Osteocyte (in vitro differentiated cells): ENCODE results near the gene TMEM217. TPM values are rescaled to one million over a fixed set of nuclear protein-coding genes. Genes with fewer than 3 reads are reported as not detected.

Experiments used
- DNase-seq: peaks from one replicate; pipeline ENCODE4 v3.0.0; 2021; ENCODE audit warnings: mixed read lengths; ENCODE audit not compliant: unreplicated experiment; ENCODE audit errors: extremely low spot score
- H3K27ac Mint-ChIP-seq: one replicate; pipeline ENCODE4 v1.8.0; 2021; ENCODE audit warnings: mild to moderate bottlenecking, mixed read lengths; ENCODE audit not compliant: unreplicated experiment
- H3K27me3 Mint-ChIP-seq: one replicate; pipeline ENCODE4 v1.8.0; 2021; ENCODE audit warnings: mixed read lengths; ENCODE audit not compliant: unreplicated experiment
- H3K36me3 Mint-ChIP-seq: one replicate; pipeline ENCODE4 v1.8.0; 2021; ENCODE audit warnings: mixed read lengths; ENCODE audit not compliant: unreplicated experiment
- H3K4me1 Mint-ChIP-seq: one replicate; pipeline ENCODE4 v1.8.0; 2021; ENCODE audit warnings: mixed read lengths; ENCODE audit not compliant: unreplicated experiment
- H3K4me3 Mint-ChIP-seq: one replicate; pipeline ENCODE4 v1.8.0; 2021; ENCODE audit warnings: mild to moderate bottlenecking, moderate library complexity, mixed read lengths; ENCODE audit not compliant: unreplicated experiment
- H3K9me3 Mint-ChIP-seq: one replicate; pipeline ENCODE4 v1.8.0; 2021; ENCODE audit warnings: mixed read lengths; ENCODE audit not compliant: unreplicated experiment
- total RNA-seq: library from RNA; stranded (reverse); gene quantifications from 2 replicates; pipeline ENCODE4 v1.2.1, GENCODE V29; 2021
- TF ChIP-seq, protein P1 (sequence below): fragments of 200-600 bp; sonication (generic); IDR thresholded peaks from 2 replicates; pipeline ENCODE4 v1.5.0; 2021; ENCODE audit warnings: antibody characterized with exemption, mild to moderate bottlenecking, moderate library complexity

TMEM217 gene
- total RNA-seq, 1 donor from 2014 or later, result 3.5 TPM

DNA sequence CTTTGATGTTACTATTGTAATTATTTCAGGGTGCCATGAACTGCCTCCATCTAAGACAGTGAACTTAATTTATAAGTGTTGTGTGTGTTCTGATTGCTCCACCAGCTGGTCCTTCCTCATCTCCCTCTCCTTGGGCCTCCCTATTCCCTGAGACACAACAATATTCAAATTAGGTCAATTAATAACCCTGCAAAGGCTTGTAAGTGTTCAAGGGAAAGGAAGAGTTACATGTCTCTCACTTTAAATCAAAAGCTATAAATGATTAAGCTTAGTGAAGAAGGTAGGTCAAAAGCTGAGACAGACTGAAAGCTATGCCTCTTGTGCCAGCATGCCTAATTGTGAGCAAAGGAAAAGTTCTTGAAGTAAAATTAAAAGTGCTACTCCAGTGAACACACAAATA, 35.5 kb upstream of the TMEM217 start:
- Mint-ChIP-seq H3K27me3 (no peaks in the 10 kb centered on the region), H3K4me3 (no peak overlapping the region), H3K27ac (no peak overlapping the region), H3K9me3 (peaks cover 3% of the 10 kb centered on the region), H3K4me1 (no peaks in the 10 kb centered on the region), H3K36me3 (peaks cover 43% of the 10 kb centered on the region)
- no peak for DNase-seq
- TF ChIP-seq, protein P1, sequence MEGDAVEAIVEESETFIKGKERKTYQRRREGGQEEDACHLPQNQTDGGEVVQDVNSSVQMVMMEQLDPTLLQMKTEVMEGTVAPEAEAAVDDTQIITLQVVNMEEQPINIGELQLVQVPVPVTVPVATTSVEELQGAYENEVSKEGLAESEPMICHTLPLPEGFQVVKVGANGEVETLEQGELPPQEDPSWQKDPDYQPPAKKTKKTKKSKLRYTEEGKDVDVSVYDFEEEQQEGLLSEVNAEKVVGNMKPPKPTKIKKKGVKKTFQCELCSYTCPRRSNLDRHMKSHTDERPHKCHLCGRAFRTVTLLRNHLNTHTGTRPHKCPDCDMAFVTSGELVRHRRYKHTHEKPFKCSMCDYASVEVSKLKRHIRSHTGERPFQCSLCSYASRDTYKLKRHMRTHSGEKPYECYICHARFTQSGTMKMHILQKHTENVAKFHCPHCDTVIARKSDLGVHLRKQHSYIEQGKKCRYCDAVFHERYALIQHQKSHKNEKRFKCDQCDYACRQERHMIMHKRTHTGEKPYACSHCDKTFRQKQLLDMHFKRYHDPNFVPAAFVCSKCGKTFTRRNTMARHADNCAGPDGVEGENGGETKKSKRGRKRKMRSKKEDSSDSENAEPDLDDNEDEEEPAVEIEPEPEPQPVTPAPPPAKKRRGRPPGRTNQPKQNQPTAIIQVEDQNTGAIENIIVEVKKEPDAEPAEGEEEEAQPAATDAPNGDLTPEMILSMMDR, result no peak

DNA sequence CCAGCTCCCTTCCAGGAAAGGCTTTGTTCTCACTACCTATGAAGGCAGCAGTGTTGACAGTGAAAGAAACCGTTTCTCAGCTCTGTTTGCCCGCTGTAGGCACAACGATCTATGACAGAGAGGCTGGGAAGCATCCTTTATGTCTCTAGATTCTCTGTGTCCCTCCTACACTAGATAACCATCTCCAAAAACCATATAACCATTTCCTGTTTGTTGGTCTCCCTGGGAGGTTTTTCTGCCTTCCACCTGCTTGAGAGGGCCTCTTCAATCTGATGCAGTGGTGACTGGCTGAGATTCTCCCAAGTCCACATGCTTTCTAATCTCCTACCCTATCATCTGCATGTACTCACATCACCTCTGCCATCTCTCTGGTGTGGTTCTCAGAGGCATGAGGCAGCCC, 32.0 kb upstream of the TMEM217 start:
- no peak for DNase-seq
- H3K36me3 Mint-ChIP-seq, result peaks cover 43% of the 10 kb centered on the region
- H3K4me3 Mint-ChIP-seq, result no peak overlapping the region
- no peaks in the 10 kb centered on the region for H3K9me3 Mint-ChIP-seq
- no peak overlapping the region for H3K27ac Mint-ChIP-seq
- H3K4me1 Mint-ChIP-seq, result no peaks in the 10 kb centered on the region
- H3K27me3 Mint-ChIP-seq, result no peaks in the 10 kb centered on the region
- TF ChIP-seq, protein P1, result no peak

DNA sequence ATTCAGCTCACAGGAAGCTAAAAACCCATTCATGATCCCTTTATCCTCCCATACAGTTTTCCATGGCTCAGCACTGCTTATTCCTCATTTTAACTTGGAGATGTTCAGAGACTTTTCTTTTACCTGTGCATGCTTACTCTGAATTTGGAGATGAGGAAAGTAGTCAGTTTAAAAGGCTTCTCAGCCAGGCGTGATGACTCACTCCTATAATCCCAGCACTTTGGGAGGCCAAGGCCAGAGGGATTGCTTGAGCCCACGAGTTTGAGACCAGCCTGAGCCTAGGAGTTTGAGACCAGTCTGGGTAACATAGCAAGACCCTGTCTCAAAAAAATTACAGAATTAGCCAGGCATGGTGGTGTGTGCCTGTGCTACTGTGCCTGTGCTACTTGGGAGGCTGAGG, 30.3 kb upstream of the TMEM217 start:
- Mint-ChIP-seq H3K27ac (no peak overlapping the region), H3K4me3 (no peak overlapping the region), H3K27me3 (no peaks in the 10 kb centered on the region), H3K36me3 (peaks cover 44% of the 10 kb centered on the region), H3K9me3 (no peaks in the 10 kb centered on the region), H3K4me1 (no peaks in the 10 kb centered on the region)
- peak; percentile 32 for DNase-seq
- TF ChIP-seq, protein P1, result no peak

DNA sequence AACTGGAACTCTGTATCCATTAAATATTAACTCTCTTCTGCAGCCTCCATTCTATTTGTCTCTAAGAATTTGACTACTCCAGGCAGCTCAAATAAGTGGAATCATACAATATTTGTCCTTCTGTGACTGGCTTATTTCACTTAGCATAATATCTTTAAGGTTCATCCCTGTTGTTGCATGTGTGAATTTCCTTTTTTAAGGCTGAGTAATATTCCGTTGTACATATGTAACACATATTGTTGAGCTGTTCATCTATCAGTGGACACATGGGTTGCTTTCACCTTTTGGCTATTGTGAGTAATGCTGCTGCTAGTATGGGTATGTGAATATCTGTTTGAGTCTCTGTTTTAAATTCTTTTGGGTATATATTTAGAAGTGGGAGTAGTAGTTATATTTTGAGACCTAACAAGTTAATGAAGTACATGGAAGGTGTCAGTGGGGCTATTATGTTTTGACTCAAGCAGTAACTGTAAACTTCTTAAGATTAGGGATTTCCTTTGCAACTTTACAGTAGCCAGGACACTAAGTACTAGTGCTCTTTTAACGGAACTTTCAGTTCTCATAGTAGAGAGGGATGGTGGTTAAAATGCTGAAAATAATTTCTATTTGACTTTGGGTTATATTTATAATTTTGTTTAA, 29.7 kb upstream of the TMEM217 start:
- H3K4me1 Mint-ChIP-seq, result no peaks in the 10 kb centered on the region
- H3K27ac Mint-ChIP-seq, result no peak overlapping the region
- TF ChIP-seq, protein P1, result no peak
- no peak overlapping the region for H3K4me3 Mint-ChIP-seq
- peaks cover 44% of the 10 kb centered on the region for H3K36me3 Mint-ChIP-seq
- DNase-seq, result no peak
- no peaks in the 10 kb centered on the region for H3K9me3 Mint-ChIP-seq
- no peaks in the 10 kb centered on the region for H3K27me3 Mint-ChIP-seq

DNA sequence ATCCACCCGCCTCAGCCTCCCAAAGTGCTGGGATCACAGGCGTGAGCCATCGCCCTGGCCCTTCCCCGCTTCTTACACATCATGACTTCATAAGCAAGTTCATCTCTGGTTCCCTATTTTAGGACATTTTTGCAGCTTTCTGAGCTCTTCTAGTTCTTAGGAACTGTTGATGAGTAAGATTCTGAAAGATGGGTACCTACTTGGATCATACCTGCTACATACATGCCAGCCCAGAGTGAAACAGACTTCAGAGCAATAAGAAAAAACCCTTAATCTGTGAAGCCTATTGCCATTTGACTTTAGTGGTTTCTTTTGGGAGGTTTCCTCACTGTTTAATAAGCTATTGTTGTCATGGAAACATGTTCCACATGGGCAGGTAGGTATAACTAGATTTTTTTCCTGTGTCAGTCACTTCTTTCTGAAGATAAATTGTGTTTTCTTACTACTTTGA, 27.9 kb upstream of the TMEM217 start:
- Mint-ChIP-seq H3K36me3 (peaks cover 33% of the 10 kb centered on the region), H3K4me3 (no peak overlapping the region), H3K27me3 (no peaks in the 10 kb centered on the region), H3K4me1 (peaks cover 12% of the 10 kb centered on the region), H3K9me3 (no peaks in the 10 kb centered on the region), H3K27ac (no peak overlapping the region)
- DNase-seq, result peak; percentile 49
- TF ChIP-seq, protein P1, result no peak
